Ecto neural progenitor cell (in vitro differentiated cells): Measurements from ENCODE around the gene NR1H3.
"Not testable (repeated sequence)": the region's sequence is repeated elsewhere in the genome, so short reads cannot be mapped to it uniquely, and the experiment has no call there.

ENCODE experiments used
- DNase-seq: peaks from one replicate; pipeline ENCODE4 v3.0.0-alpha.2; 2018; ENCODE audit warnings: low spot score

NR1H3 gene

GRCh38 chr11:47257517-47258316 lies at the start of gene NR1H3:
NR1H3 (plus strand) TSS chr11:47257996; CDS start chr11:47259217, 1,221 bp downstream.
- peak; percentile 86 for DNase-seq

GRCh38 chr11:47208008-47208552 lies 49.7 kb upstream of the NR1H3 start:
- DNase-seq = not testable (repeated sequence)

DNA sequence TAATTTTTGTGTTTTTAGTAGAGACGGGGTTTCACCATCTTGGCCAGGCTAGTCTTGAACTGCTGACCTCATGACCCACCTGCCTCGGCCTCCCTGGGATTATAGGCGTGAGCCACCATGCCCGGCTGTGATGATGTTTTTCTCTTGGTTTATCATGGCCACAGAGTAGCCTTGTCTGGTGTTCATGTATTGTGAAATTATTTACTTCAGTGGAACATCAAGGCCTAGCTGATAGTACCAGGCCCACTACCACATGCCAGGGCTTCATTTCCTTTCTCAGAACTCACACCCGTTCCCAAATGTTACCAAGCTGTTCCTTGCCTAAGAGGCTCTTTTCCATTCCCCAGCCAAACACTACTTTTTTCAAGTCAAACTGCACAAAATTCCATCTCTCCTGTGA lies 49.2 kb upstream of the NR1H3 start:
- no peak for DNase-seq

GRCh38 chr11:47212938-47213337 lies 44.9 kb upstream of the NR1H3 start:
- no peak for DNase-seq

DNA sequence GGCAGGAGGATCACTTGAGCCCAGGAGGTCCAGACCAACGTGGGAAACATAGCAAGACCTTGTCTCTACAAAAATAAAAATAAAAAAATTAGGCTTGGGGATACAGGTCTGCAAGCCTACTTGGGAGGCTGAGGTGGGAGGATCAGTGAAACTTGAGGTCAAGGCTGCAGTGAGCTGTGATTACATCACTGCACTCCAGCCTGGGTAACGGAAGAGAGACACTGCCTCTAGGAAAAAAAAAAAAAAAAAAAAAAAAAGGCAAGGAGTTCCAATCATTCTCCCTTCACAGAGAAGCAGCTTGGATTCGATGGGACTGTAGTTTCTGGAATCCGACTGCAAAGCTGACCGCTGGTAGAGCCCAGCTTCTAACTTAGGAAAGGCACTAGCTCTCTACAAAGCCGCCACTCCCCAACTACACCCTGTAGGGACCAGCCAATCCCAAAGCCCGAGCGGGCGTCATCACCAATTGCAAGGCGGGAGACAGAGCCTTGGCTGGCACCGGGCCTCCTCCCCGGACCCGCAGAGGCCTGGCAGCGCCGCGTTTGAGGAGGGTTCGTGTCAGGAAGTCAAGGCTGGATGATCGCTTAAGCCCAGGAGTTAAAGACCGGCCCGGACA lies 43.7 kb upstream of the NR1H3 start:
- peak; percentile 86 for DNase-seq

GRCh38 chr11:47215366-47215910 lies 42.4 kb upstream of the NR1H3 start:
- no peak for DNase-seq

- no peak for DNase-seq
Observed at GRCh38 chr11:47216121-47216798, 41.5 kb upstream of the NR1H3 start.

DNA sequence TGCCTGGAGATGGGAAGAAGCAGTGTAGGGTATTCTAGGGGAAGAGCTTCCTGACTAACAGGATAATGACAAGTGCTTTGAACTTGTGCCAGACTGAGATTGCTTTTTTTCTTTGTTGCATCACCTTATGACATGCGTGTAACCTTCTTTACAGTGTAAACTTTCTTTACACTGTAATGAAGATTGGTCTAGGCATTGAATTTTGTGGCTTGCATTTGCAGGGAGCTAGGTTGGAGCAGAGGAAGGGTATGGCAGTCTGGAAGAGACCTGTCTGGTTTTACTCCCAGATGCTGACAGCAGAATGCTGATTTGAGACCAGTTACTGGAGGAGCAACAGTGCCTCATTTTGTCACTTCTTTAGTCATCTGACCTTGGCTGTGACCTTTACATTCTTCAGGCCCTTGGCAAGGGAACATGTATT lies 37.4 kb upstream of the NR1H3 start:
- DNase-seq = no peak

- DNase-seq = no peak
Observed at GRCh38 chr11:47222696-47223095, 35.1 kb upstream of the NR1H3 start.

DNA sequence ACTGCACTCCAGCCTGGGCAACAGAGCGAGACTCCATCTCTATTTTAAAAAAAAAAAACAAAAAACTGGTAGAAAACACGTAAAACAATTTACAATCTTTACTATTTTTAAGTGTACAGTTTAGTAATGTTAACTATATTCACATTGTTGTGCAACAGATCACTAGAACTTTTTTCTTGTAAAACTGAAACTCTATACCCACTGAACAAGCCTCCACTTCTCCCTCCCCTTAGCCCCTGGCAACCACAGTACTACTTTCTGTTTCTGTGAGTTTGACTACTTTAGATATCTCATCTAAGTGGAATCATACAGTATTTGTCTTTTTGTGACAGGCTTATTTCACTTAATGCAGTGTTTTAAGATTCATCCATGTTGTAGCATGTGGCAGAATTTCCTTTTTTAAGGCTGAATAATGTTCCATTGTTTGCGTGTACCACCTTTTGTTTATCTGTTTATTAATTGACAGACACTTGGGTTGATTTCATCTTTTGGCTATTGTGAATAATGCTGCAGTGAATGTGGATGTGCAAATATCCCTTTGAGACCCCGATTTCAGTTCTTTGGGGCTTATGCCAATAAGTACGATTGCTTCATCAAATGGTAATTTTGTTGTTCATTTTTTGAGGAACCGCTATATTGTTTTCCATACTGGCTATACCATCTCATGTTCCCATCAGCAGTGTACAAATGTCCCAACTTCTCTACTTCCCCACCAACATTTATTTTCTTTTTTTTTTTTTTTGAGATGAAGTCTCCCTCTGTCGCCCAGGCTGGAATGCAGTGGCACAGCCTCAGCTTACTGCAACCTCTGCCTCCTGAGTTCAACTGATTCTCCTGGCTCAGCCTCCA lies 32.0 kb upstream of the NR1H3 start:
- no peak for DNase-seq

- DNase-seq = no peak
Observed at GRCh38 chr11:47229161-47229560, 28.6 kb upstream of the NR1H3 start.

DNA sequence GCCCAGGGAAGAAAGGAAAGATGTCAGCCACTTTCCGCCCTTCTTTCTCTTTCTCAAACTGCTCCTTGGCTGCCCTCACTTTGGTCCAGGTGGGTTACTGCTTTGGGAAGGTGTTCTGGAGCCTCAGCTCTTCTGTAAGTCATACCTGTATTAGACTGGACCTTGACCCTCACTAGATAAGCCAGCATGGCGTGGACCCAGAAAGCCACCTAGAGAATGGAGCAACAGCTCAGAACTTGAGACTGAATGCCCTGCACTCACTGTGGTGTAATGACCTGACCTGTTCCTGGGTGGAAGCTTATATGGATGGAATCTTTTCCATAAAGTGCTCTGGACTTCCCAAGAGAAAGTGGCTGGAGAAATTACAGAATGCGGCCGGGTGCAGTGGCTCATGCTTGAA lies 24.7 kb upstream of the NR1H3 start:
- no peak for DNase-seq

DNA sequence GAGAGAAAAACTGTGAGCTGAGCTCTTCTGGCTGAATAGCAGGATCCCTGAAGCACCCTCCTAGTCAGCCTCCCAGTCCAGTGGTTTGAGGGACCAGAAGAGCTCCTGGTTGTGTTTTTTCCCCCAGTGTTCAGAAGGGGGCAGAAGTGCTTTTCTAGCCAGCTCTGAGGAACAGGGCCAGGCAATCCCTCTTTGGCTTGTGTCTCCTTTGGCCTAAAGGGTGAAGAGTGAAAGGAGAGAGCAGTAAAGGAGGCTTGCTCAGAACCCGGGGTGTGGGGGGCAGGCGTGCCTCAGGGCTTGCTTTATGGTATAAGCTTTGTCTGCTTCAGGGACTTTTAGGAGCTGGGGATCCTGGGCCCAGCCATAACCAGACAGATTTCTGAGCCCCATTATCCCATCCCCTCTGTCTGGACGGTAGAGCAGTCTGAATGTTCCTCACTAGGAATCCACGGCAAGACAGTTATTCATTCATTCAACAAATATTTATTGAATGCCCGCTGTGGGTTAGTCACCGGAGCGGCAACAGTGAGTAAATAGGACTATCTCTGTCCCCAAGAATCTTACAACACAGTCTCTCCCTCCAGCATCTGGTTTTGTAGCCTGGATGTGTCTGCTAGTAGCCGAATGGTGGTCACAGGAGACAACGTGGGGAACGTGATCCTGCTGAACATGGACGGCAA lies 23.7 kb upstream of the NR1H3 start:
- no peak for DNase-seq

DNA sequence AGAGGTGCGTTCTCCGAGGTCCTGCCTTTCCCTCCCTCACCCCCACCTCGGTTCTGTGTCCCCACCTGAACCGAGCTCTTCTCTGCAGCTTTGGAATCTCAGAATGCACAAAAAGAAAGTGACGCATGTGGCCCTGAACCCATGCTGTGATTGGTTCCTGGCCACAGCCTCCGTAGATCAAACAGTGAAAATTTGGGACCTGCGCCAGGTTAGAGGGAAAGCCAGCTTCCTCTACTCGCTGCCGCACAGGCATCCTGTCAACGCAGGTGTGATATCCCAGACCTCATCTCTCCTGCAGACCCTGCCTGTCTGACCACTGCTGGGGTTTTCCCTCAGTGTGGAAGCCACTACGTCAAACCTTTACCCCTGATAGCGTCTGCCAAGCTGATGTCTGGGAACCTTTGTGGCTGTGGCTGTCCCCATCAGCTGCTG lies 23.1 kb upstream of the NR1H3 start:
- DNase-seq = no peak

DNA sequence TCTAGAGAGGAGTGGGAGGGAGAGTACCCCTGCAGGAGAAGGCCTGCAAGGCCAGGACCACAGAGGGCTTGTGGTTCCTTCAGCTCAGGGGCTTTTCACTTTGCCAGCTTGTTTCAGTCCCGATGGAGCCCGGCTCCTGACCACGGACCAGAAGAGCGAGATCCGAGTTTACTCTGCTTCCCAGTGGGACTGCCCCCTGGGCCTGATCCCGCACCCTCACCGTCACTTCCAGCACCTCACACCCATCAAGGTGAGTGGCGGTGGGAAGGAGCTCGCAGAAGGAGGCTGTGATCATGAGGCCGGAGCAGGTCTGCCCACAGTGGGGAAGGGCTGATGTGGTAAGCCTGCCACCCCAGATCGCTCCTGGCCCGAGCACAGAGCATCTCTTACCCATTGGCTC lies 22.6 kb upstream of the NR1H3 start:
- no peak for DNase-seq

- DNase-seq = no peak
Observed at GRCh38 chr11:47236482-47236881, 21.3 kb upstream of the NR1H3 start.

- DNase-seq = no peak
Observed at GRCh38 chr11:47239852-47240251, 17.9 kb upstream of the NR1H3 start.

GRCh38 chr11:47241841-47242301 lies 15.9 kb upstream of the NR1H3 start:
- DNase-seq = no peak

DNA sequence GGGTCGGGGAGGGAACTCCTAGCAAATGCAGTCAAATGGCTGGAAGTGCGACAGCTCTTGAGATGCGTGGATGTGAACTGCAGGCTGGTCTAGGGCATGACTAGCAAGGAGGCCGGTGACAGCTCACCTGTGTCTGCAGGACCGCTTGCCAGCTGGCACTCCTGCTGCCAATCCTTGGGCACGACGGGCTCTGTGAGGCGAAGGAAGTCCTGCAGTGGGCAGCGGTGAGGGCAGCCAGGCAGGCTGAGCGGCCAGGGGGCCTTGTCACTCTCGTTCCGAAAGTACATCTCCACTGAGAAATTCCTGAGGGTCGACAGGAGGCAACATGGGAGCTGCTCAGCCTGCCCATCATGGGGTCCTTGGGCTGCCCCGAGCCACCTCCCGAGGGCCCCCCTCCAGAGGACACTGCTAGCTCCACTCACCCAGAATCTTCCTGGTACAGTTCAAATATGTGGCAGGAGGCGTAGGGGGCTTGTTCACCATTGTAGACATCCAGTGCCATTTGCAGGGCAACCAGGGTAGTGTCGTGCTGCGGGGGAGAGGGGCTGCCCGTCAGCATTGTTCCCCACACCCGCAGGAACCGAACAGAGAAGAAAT lies 15.1 kb upstream of the NR1H3 start:
- no peak for DNase-seq

- no peak for DNase-seq
Observed at GRCh38 chr11:47243454-47243853, 14.3 kb upstream of the NR1H3 start.
